Left ventricle myocardium inferior (tissue), 1 donor: ENCODE measurements around the gene LRRC47. TPM values are rescaled to one million over a fixed set of nuclear protein-coding genes. Genes with fewer than 3 reads are reported as not detected.

Source experiments
- DNase-seq: peaks from one replicate; pipeline ENCODE4 v3.0.0-alpha.2; 2020
- H3K27ac ChIP-seq: fragments of 200-600 bp; replicated peaks from 2 replicates; pipeline ENCODE4 v1.8.0; 2021
- H3K27me3 ChIP-seq: fragments of 200-600 bp; 2 replicates; pipeline ENCODE4 v1.8.0; 2021; ENCODE audit warnings: low read depth
- H3K36me3 ChIP-seq: fragments of 200-600 bp; 2 replicates; pipeline ENCODE4 v1.8.0; 2021
- H3K4me1 ChIP-seq: fragments of 200-600 bp; 2 replicates; pipeline ENCODE4 v1.8.0; 2021
- H3K4me3 ChIP-seq: fragments of 200-600 bp; 2 replicates; pipeline ENCODE4 v1.8.0; 2021; ENCODE audit warnings: mild to moderate bottlenecking, moderate library complexity
- H3K9me3 ChIP-seq: fragments of 200-600 bp; replicated peaks from 2 replicates; pipeline ENCODE4 v1.8.0; 2021
- CTCF ChIP-seq: fragments of 200-600 bp; IDR thresholded peaks from 2 replicates; pipeline ENCODE4 v1.8.0; 2021; ENCODE audit warnings: antibody characterized with exemption, mild to moderate bottlenecking, borderline replicate concordance
- intact Hi-C: fragments of 100-400 bp; cut with micrococcal nuclease; formaldehyde crosslinking; loops from one replicate; pipeline ENCODE4 v1.11.0; 2022
- total RNA-seq: library from RNA; stranded (reverse); fragmentation: NEBNext Ultra II Directional; extraction: Animal tissue kit (Norgen Biotek cat#: 25700); gene quantifications from one replicate; pipeline ENCODE4 v1.2.1, GENCODE V29; 2021
- donor health status: DM: no; HTN: yes; CAD: no; lungs with severe emphysema.

Gene LRRC47
- total RNA-seq, 1 donor from 2014 or later = 58.2 TPM

DNA sequence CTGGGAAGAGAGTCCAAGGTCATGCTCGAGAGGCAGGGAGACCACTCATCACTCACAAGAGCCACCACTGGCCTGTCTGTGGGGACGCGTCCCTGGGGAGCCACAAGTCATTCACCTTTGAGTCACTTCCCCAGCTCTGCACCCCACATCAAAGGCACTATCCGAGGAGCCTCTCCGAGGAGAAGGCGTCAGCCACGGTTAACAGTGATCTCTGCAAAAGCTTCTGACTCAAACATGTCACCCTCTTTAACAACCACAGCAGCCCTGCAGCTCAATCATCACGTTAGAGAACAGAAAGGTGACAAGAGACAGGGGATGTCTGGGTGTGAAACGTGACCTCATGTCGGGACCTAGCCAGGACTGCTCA is 9.0 kb downstream of the LRRC47 start:
- TF ChIP-seq CTCF = no peak
- Histone ChIP-seq H3K27me3 (no peaks in the 10 kb centered on the region), H3K9me3 (no peaks in the 10 kb centered on the region), H3K36me3 (peaks cover 67% of the 10 kb centered on the region), H3K27ac (no peak overlapping the region), H3K4me3 (no peak overlapping the region), H3K4me1 (peaks cover 40% of the 10 kb centered on the region)
- intact Hi-C loops = no loop called here
- no peak for DNase-seq

GRCh38 chr1:3786468-3787348 is 9.6 kb downstream of the LRRC47 start:
- H3K4me1 ChIP-seq = peaks cover 39% of the 10 kb centered on the region
- H3K4me3 ChIP-seq = no peak overlapping the region
- H3K36me3 ChIP-seq = peaks cover 68% of the 10 kb centered on the region
- H3K9me3 ChIP-seq = no peaks in the 10 kb centered on the region
- no peaks in the 10 kb centered on the region for H3K27me3 ChIP-seq
- intact Hi-C loops = no loop called here
- no peak for TF ChIP-seq CTCF
- no peak overlapping the region for H3K27ac ChIP-seq
- DNase-seq = no peak

DNA sequence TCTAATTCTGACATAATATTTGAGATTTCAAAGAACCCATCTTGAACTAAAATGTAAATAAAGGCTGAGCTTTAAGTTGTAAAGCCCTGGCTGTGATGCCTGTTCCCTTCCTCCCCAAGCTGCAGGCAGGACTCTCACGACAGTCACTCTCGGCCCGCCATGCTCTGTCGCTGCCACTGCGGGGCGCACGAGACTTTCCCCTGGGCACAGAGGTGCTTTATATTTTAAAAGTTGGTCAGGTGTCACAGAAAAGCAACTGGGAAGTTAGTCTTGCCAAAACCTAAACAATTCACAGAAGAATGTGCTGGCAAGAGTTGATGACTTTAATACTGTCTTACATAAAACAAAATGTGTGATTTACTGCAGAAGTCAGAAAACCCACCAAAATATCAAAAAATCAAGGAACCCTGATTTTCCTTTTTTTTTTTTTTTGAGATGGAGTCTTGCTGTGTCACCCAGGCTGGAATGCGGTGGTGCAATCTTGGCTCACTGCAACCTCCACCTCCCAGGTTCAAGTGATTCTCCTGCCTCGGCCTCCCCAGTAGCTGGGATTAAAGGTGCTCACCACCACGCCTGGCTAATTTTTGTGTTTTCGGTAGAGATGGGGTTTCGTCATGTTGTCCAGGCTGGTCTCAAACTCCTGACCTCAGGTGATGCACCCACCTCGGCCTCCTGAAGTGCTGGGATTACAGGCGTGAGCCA is 10.7 kb downstream of the LRRC47 start:
- no peak for DNase-seq
- no peak overlapping the region for H3K4me3 ChIP-seq
- peaks cover 79% of the 10 kb centered on the region for H3K36me3 ChIP-seq

GRCh38 chr1:3785045-3785444 is 11.3 kb downstream of the LRRC47 start:
- no peak overlapping the region for H3K27ac ChIP-seq
- intact Hi-C loops = no loop called here
- H3K4me3 ChIP-seq = no peak overlapping the region
- no peak for DNase-seq
- H3K4me1 ChIP-seq = peaks cover 24% of the 10 kb centered on the region
- TF ChIP-seq CTCF = no peak
- H3K9me3 ChIP-seq = no peaks in the 10 kb centered on the region
- H3K27me3 ChIP-seq = no peaks in the 10 kb centered on the region
- peaks cover 84% of the 10 kb centered on the region for H3K36me3 ChIP-seq

More for the DNA sequence above, 10.7 kb downstream of the LRRC47 start:
- H3K27me3 ChIP-seq = no peaks in the 10 kb centered on the region
- peak; percentile 15 for TF ChIP-seq CTCF
- intact Hi-C loops = no loop called here
- no peaks in the 10 kb centered on the region for H3K9me3 ChIP-seq
- H3K4me1 ChIP-seq = peaks cover 30% of the 10 kb centered on the region
- no peak overlapping the region for H3K27ac ChIP-seq

- Histone ChIP-seq H3K9me3 (no peaks in the 10 kb centered on the region), H3K4me1 (peaks cover 16% of the 10 kb centered on the region), H3K4me3 (no peak overlapping the region), H3K27ac (no peak overlapping the region), H3K36me3 (peaks cover 96% of the 10 kb centered on the region), H3K27me3 (no peaks in the 10 kb centered on the region)
- no peak for TF ChIP-seq CTCF
- intact Hi-C loops = no loop called here
- no peak for DNase-seq
Measured at GRCh38 chr1:3783651-3784474, 12.4 kb downstream of the LRRC47 start.
